Osteocyte (in vitro differentiated cells): Measurements from ENCODE around the gene HDAC1. TPM values are rescaled to one million over a fixed set of nuclear protein-coding genes. Genes with fewer than 3 reads are reported as not detected.

Source experiments
- DNase-seq: peaks from one replicate; pipeline ENCODE4 v3.0.0; 2021; ENCODE audit warnings: mixed read lengths; ENCODE audit not compliant: unreplicated experiment; ENCODE audit errors: extremely low spot score
- H3K27ac Mint-ChIP-seq: one replicate; pipeline ENCODE4 v1.8.0; 2021; ENCODE audit warnings: mild to moderate bottlenecking, mixed read lengths; ENCODE audit not compliant: unreplicated experiment
- H3K27me3 Mint-ChIP-seq: one replicate; pipeline ENCODE4 v1.8.0; 2021; ENCODE audit warnings: mixed read lengths; ENCODE audit not compliant: unreplicated experiment
- H3K36me3 Mint-ChIP-seq: one replicate; pipeline ENCODE4 v1.8.0; 2021; ENCODE audit warnings: mixed read lengths; ENCODE audit not compliant: unreplicated experiment
- H3K4me1 Mint-ChIP-seq: one replicate; pipeline ENCODE4 v1.8.0; 2021; ENCODE audit warnings: mixed read lengths; ENCODE audit not compliant: unreplicated experiment
- H3K4me3 Mint-ChIP-seq: one replicate; pipeline ENCODE4 v1.8.0; 2021; ENCODE audit warnings: mild to moderate bottlenecking, moderate library complexity, mixed read lengths; ENCODE audit not compliant: unreplicated experiment
- H3K9me3 Mint-ChIP-seq: one replicate; pipeline ENCODE4 v1.8.0; 2021; ENCODE audit warnings: mixed read lengths; ENCODE audit not compliant: unreplicated experiment
- total RNA-seq: library from RNA; stranded (reverse); gene quantifications from 2 replicates; pipeline ENCODE4 v1.2.1, GENCODE V29; 2021
- TF ChIP-seq, protein P1 (sequence below): fragments of 200-600 bp; sonication (generic); IDR thresholded peaks from 2 replicates; pipeline ENCODE4 v1.5.0; 2021; ENCODE audit warnings: antibody characterized with exemption, mild to moderate bottlenecking, moderate library complexity

The HDAC1 gene
- total RNA-seq, 1 donor from 2014 or later = 79.2 TPM

DNA sequence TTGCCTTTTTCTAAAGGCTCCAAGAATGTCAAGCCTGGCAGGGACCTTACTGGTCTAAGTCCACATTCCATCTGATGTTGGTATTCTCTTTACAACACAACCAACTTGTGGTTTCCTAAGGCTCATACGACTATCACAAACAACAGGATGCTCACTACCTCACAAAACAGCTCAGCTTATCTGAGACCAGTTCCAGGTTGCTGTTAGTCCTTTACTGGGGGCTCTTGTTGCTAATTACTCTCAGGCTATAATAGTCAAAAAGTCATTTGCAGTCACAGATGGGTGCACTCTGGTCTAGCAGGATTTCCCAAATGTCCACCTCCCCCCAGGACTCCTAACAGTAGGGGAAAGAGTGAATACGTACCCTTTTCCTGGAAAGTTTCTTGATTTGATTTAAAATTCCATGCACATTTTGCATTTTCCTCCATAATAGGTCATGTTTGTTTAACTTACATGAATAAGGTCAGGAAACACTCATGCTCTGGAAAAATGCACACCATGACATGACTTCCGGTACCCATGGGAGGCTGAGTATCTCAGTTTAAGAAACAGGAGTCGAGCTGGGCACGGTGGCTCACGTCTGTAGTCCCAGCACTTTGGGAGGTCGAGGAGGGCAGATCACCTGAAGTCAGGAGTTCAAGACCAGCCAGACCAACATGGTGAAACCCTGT, 24.8 kb upstream of the HDAC1 start:
- DNase-seq = no peak
- Mint-ChIP-seq H3K4me3 (no peak overlapping the region), H3K36me3 (no peaks in the 10 kb centered on the region), H3K4me1 (peaks cover 13% of the 10 kb centered on the region), H3K27ac (peak overlapping the region; percentile 78), H3K27me3 (peaks cover 3% of the 10 kb centered on the region), H3K9me3 (no peaks in the 10 kb centered on the region)
- TF ChIP-seq, protein P1, sequence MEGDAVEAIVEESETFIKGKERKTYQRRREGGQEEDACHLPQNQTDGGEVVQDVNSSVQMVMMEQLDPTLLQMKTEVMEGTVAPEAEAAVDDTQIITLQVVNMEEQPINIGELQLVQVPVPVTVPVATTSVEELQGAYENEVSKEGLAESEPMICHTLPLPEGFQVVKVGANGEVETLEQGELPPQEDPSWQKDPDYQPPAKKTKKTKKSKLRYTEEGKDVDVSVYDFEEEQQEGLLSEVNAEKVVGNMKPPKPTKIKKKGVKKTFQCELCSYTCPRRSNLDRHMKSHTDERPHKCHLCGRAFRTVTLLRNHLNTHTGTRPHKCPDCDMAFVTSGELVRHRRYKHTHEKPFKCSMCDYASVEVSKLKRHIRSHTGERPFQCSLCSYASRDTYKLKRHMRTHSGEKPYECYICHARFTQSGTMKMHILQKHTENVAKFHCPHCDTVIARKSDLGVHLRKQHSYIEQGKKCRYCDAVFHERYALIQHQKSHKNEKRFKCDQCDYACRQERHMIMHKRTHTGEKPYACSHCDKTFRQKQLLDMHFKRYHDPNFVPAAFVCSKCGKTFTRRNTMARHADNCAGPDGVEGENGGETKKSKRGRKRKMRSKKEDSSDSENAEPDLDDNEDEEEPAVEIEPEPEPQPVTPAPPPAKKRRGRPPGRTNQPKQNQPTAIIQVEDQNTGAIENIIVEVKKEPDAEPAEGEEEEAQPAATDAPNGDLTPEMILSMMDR = no peak

DNA sequence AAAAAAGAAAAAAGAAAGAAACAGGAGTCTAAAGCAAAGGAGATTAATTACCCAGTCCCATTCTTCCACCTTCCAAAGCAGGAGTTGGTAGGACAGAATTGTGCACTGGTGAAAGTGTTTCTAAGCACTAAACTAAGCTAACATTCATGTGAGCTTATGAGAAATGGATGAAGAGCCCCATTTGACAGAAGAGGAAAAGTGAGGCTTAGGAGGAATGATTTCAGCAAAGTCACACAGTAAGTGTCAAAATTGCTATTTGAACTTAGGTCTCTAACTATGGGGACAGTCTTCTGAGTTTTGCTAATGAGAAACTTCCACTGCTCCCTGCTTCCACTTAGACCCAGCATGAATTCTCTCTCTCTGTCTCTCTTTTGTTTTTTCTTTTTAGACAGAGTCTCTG, 22.1 kb upstream of the HDAC1 start:
- Mint-ChIP-seq H3K4me3 (no peak overlapping the region), H3K4me1 (peaks cover 14% of the 10 kb centered on the region), H3K27me3 (peaks cover 16% of the 10 kb centered on the region), H3K9me3 (no peaks in the 10 kb centered on the region), H3K27ac (no peak overlapping the region), H3K36me3 (no peaks in the 10 kb centered on the region)
- no peak for DNase-seq
- TF ChIP-seq, protein P1 = no peak

DNA sequence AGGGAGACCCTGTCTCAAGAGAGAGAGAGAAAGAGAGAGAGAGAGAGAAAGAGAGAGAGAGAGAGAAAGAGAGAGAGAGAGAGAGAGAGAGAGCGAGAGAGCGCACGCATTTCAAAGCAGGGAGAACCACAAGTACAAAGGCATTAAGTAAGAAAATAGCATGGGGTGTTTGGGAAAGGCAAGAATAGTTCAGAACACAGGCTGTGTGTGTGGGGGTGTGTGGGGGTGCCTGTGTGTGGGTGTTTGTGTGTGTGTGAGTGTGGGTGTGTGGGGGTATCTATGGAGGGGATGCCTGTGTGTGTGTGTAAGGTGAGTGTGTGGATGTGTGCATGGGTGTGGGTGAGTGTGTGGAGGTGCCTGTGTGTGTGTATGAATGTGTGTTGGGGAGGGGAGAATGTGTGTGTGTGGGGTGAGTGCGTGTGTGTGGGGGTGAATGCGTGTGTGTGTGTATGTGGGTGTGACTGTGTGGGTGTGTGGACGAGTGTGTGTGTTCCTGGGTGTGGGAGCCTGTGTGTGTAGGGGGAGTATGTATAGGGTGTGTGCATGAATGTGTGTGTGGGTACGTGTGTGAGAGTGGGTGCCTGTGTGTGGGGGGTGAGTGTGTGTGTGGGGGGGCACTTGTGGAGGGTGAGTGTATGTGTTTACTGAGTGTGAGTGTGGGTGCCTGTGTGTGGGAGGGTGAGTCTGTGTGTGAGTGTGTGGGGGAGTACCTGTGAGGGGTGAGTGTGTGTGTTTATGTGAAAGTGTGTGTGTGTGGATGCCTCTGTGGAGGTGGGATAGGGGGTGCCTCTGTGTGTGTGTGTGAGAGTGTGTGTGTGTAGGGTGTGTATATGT, 19.1 kb upstream of the HDAC1 start:
- peaks cover 16% of the 10 kb centered on the region for H3K27me3 Mint-ChIP-seq
- H3K27ac Mint-ChIP-seq = no peak overlapping the region
- H3K4me3 Mint-ChIP-seq = no peak overlapping the region
- no peaks in the 10 kb centered on the region for H3K9me3 Mint-ChIP-seq
- H3K4me1 Mint-ChIP-seq = peaks cover 5% of the 10 kb centered on the region
- DNase-seq = no peak
- no peaks in the 10 kb centered on the region for H3K36me3 Mint-ChIP-seq
- TF ChIP-seq, protein P1 = no peak

DNA sequence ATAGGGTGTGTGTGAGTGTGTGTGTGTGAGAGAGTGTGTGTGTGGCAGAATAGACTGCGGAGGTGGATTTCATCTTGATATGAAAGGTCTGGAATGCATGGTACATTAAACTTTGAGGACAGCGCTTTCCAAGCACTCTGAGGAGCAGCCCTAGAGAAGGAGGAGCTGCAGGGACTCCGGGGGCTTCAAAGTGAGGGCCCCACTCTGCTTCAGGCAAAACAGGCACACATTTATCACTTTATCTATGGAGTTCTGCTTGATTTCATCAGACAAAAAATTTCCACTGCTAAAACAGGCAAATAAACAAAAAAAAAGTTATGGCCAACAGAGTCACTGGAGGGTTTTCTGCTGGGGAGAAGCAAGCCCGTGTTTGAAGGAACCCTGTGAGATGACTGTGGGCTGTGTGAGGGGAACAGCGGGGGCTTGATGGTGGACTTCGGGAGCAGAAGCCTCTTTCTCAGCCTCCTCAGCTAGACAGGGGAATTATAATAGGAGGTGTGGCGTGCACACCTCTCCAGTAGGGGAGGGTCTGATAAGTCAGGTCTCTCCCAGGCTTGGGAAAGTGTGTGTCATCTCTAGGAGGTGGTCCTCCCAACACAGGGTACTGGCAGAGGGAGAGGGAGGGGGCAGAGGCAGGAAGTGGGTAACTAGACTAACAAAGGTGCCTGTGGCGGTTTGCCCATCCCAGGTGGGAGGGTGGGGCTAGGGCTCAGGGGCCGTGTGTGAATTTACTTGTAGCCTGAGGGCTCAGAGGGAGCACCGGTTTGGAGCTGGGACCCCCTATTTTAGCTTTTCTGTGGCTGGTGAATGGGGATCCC, 18.3 kb upstream of the HDAC1 start:
- H3K4me3 Mint-ChIP-seq = no peak overlapping the region
- DNase-seq = no peak
- H3K27ac Mint-ChIP-seq = no peak overlapping the region
- no peaks in the 10 kb centered on the region for H3K36me3 Mint-ChIP-seq
- TF ChIP-seq, protein P1 = no peak
- H3K9me3 Mint-ChIP-seq = no peaks in the 10 kb centered on the region
- peaks cover 5% of the 10 kb centered on the region for H3K4me1 Mint-ChIP-seq
- peaks cover 16% of the 10 kb centered on the region for H3K27me3 Mint-ChIP-seq
